Liver (tissue), 9 donors: ENCODE results near the gene TAAR1. TPM values are rescaled to one million over a fixed set of nuclear protein-coding genes. Genes with fewer than 3 reads are reported as not detected.

Experiments
- DNase-seq: peaks from one replicate; pipeline ENCODE4 v3.0.0-alpha.2; 2017; ENCODE audit warnings: low spot score
- H3K27ac ChIP-seq, 2 donors: one replicate each; pipeline ENCODE4 v1.7.0; 2013; ENCODE audit warnings: inconsistent platforms in 2 of 2, low read length in 2 of 2, control low read depth in 1 of 2, low read depth in 1 of 2, mild to moderate bottlenecking in 1 of 2
- H3K27me3 ChIP-seq, 4 donors: one replicate each; pipeline versions ENCODE4 v1.6.1 to v1.7.0; 2013; ENCODE audit warnings: low read length in 3 of 4, inconsistent platforms in 1 of 4, mild to moderate bottlenecking in 1 of 4, moderate library complexity in 1 of 4; ENCODE audit not compliant: control insufficient read depth in 4 of 4, insufficient read depth in 4 of 4
- H3K36me3 ChIP-seq, 4 donors: one replicate each; pipeline versions ENCODE4 v1.6.1 to v1.7.0; 2013; ENCODE audit warnings: low read length in 3 of 4, mild to moderate bottlenecking in 3 of 4, low read depth in 1 of 4, moderate library complexity in 1 of 4; ENCODE audit not compliant: control insufficient read depth in 4 of 4, insufficient read depth in 3 of 4
- H3K4me1 ChIP-seq, 4 donors: one replicate each; pipeline versions ENCODE4 v1.6.1 to v1.7.0; 2013; ENCODE audit warnings: low read length in 3 of 4, mild to moderate bottlenecking in 3 of 4, moderate library complexity in 1 of 4; ENCODE audit not compliant: control insufficient read depth in 4 of 4, insufficient read depth in 4 of 4
- H3K4me3 ChIP-seq, 3 donors: one replicate each; pipeline versions ENCODE4 v1.6.1 to v1.7.0; 2013; ENCODE audit warnings: low read length in 3 of 3, control low read depth in 1 of 3, low read depth in 1 of 3, mild to moderate bottlenecking in 1 of 3
- H3K9ac ChIP-seq, 2 donors: one replicate each; pipeline ENCODE4 v1.7.0; 2013; ENCODE audit warnings: low read length in 2 of 2, mild to moderate bottlenecking in 2 of 2, moderate library complexity in 2 of 2, control low read depth in 1 of 2, low read depth in 1 of 2
- H3K9me3 ChIP-seq, 4 donors: one replicate each; pipeline versions ENCODE4 v1.6.1 to v1.7.0; 2013; ENCODE audit warnings: low read length in 3 of 4; ENCODE audit not compliant: control insufficient read depth in 4 of 4
- EGR1 ChIP-seq, 2 donors: IDR thresholded peaks; 2 replicates each; pipeline ENCODE4 v1.6.1; 2016 to 2018; ENCODE audit warnings: antibody characterized with exemption in 2 of 2, low read depth in 2 of 2
- FOXA1 ChIP-seq: IDR thresholded peaks from 2 replicates; pipeline ENCODE4 v1.6.1; 2016; ENCODE audit warnings: antibody characterized with exemption
- FOXA2 ChIP-seq: IDR thresholded peaks from 2 replicates; pipeline ENCODE4 v1.6.1; 2016; ENCODE audit warnings: antibody characterized with exemption
- HNF4A ChIP-seq, 2 donors: conservative IDR thresholded peaks; 2 replicates each; pipeline ENCODE4 v1.6.1; 2016; ENCODE audit warnings: antibody characterized with exemption in 2 of 2, mild to moderate bottlenecking in 2 of 2
- HNF4G ChIP-seq: IDR thresholded peaks from 2 replicates; pipeline ENCODE4 v1.6.1; 2016; ENCODE audit warnings: antibody characterized with exemption
- JUND ChIP-seq, 2 donors: IDR thresholded peaks; 2 replicates each; pipeline ENCODE4 v1.6.1; 2016; ENCODE audit warnings: antibody characterized with exemption in 2 of 2
- NR2F2 ChIP-seq: IDR thresholded peaks from 2 replicates; pipeline ENCODE4 v1.6.1; 2016; ENCODE audit warnings: antibody characterized with exemption
- RAD21 ChIP-seq, 2 donors: IDR thresholded peaks; 2 replicates each; pipeline ENCODE4 v1.6.1; 2016; ENCODE audit warnings: antibody characterized with exemption in 2 of 2, mild to moderate bottlenecking in 2 of 2
- RXRA ChIP-seq, 2 donors: IDR thresholded peaks; 2 replicates each; pipeline ENCODE4 v1.6.1; 2017 to 2018; ENCODE audit warnings: antibody characterized with exemption in 2 of 2, mild to moderate bottlenecking in 1 of 2
- TAF1 ChIP-seq: conservative IDR thresholded peaks from 2 replicates; pipeline ENCODE4 v1.6.1; 2016; ENCODE audit warnings: antibody characterized with exemption, mild to moderate bottlenecking
- YY1 ChIP-seq: IDR thresholded peaks from 2 replicates; pipeline ENCODE4 v1.6.1; 2016; ENCODE audit warnings: antibody characterized with exemption, mild to moderate bottlenecking
- WGBS: extraction: QIAGEN DNeasy Blood & Tissue Kit; methylation state at CpG from one replicate; pipeline ENCODE4 v1.1.7; 2013; 5-methylcytosine and 5-hydroxymethylcytosine counted together
- polyA plus RNA-seq, 2 donors: library from polyadenylated mRNA; stranded (reverse) in 1 of 2; unstranded in 1 of 2; fragments of 200-250 nt in 1 of 2; fragments of >200 nt in 1 of 2; fragmentation: Nextera tagmentation in 1 of 2; extraction: Ambion mirVana in 1 of 2; gene quantifications; one replicate each; pipeline versions ENCODE4 v1.2.1 to v1.2.3, GENCODE V29; 2013 to 2015
- total RNA-seq, 2 donors: library from RNA; depleted of rRNA; stranded (reverse); fragments of >200 nt; gene quantifications; one replicate each; pipeline ENCODE4 v1.2.3, GENCODE V29; 2014
- TF ChIP-seq, protein P1 (sequence below): IDR thresholded peaks from 2 replicates; pipeline ENCODE4 v1.6.1; 2016; ENCODE audit warnings: antibody characterized with exemption
- TF ChIP-seq, protein P2 (sequence below): IDR thresholded peaks from 2 replicates; pipeline ENCODE4 v1.6.1; 2016; ENCODE audit warnings: antibody characterized with exemption
- TF ChIP-seq, protein P3 (sequence below): IDR thresholded peaks from 2 replicates; pipeline ENCODE4 v1.6.1; 2016; ENCODE audit warnings: antibody characterized with exemption, mild to moderate bottlenecking
- TF ChIP-seq, protein P4 (sequence below): IDR thresholded peaks from 2 replicates; pipeline ENCODE4 v1.6.1; 2016; ENCODE audit warnings: antibody characterized with exemption
- TF ChIP-seq, protein P5 (sequence below): fragments of 150-350 bp; IDR thresholded peaks from 2 replicates; pipeline ENCODE4 v1.5.1; 2017; ENCODE audit warnings: improper control_type of control experiment, low read depth, low read length; ENCODE audit not compliant: missing input control
- donor health status: healthy.
- donor health status: healthy.
- donor health status: healthy.
- donor health status: healthy.
- donor health status: healthy.

TAAR1 gene
- total and polyA plus RNA-seq, 4 donors = not detected

DNA sequence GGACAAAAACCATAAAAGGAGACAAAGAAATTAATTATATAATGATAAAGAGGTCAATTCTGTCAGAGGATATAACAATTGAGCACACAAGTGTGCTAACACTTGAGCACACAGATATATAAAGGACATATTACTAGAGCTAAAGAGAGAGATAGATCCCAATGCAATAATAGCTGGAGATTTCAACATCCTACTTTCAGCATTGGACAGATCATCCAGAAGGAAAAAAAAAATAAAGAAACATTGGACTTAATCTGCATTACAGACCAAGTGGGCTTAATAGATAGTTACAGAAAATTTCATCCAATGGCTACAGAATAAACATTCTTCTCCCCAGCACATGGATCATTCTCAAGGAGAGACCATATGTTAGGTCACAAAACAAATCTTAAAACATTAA, 45.0 kb upstream of the TAAR1 start:
- H3K4me3 ChIP-seq = no peak overlapping the region
- DNase-seq = no peak
- no peak overlapping the region for H3K27ac ChIP-seq
- TF ChIP-seq HNF4G = no peak
- TF ChIP-seq FOXA1 = no peak
- TF ChIP-seq JUND (IDR thresholded peaks at IDR 0.05) = no peak
- TF ChIP-seq RAD21 (IDR thresholded peaks at IDR 0.05) = no peak
- TF ChIP-seq, protein P1, sequence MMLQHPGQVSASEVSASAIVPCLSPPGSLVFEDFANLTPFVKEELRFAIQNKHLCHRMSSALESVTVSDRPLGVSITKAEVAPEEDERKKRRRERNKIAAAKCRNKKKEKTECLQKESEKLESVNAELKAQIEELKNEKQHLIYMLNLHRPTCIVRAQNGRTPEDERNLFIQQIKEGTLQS = no peak
- TF ChIP-seq EGR1 (IDR thresholded peaks at IDR 0.05; ENCODE audit: low read depth in 2 of 2) = no peak
- TF ChIP-seq, protein P2, sequence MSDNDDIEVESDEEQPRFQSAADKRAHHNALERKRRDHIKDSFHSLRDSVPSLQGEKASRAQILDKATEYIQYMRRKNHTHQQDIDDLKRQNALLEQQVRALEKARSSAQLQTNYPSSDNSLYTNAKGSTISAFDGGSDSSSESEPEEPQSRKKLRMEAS = no peak
- TF ChIP-seq, protein P3, sequence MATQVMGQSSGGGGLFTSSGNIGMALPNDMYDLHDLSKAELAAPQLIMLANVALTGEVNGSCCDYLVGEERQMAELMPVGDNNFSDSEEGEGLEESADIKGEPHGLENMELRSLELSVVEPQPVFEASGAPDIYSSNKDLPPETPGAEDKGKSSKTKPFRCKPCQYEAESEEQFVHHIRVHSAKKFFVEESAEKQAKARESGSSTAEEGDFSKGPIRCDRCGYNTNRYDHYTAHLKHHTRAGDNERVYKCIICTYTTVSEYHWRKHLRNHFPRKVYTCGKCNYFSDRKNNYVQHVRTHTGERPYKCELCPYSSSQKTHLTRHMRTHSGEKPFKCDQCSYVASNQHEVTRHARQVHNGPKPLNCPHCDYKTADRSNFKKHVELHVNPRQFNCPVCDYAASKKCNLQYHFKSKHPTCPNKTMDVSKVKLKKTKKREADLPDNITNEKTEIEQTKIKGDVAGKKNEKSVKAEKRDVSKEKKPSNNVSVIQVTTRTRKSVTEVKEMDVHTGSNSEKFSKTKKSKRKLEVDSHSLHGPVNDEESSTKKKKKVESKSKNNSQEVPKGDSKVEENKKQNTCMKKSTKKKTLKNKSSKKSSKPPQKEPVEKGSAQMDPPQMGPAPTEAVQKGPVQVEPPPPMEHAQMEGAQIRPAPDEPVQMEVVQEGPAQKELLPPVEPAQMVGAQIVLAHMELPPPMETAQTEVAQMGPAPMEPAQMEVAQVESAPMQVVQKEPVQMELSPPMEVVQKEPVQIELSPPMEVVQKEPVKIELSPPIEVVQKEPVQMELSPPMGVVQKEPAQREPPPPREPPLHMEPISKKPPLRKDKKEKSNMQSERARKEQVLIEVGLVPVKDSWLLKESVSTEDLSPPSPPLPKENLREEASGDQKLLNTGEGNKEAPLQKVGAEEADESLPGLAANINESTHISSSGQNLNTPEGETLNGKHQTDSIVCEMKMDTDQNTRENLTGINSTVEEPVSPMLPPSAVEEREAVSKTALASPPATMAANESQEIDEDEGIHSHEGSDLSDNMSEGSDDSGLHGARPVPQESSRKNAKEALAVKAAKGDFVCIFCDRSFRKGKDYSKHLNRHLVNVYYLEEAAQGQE = peak; percentile 86
- TF ChIP-seq YY1 = no peak
- TF ChIP-seq, protein P4, sequence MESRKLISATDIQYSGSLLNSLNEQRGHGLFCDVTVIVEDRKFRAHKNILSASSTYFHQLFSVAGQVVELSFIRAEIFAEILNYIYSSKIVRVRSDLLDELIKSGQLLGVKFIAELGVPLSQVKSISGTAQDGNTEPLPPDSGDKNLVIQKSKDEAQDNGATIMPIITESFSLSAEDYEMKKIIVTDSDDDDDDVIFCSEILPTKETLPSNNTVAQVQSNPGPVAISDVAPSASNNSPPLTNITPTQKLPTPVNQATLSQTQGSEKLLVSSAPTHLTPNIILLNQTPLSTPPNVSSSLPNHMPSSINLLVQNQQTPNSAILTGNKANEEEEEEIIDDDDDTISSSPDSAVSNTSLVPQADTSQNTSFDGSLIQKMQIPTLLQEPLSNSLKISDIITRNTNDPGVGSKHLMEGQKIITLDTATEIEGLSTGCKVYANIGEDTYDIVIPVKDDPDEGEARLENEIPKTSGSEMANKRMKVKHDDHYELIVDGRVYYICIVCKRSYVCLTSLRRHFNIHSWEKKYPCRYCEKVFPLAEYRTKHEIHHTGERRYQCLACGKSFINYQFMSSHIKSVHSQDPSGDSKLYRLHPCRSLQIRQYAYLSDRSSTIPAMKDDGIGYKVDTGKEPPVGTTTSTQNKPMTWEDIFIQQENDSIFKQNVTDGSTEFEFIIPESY = no peak
- TF ChIP-seq, protein P5, sequence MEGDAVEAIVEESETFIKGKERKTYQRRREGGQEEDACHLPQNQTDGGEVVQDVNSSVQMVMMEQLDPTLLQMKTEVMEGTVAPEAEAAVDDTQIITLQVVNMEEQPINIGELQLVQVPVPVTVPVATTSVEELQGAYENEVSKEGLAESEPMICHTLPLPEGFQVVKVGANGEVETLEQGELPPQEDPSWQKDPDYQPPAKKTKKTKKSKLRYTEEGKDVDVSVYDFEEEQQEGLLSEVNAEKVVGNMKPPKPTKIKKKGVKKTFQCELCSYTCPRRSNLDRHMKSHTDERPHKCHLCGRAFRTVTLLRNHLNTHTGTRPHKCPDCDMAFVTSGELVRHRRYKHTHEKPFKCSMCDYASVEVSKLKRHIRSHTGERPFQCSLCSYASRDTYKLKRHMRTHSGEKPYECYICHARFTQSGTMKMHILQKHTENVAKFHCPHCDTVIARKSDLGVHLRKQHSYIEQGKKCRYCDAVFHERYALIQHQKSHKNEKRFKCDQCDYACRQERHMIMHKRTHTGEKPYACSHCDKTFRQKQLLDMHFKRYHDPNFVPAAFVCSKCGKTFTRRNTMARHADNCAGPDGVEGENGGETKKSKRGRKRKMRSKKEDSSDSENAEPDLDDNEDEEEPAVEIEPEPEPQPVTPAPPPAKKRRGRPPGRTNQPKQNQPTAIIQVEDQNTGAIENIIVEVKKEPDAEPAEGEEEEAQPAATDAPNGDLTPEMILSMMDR = no peak
- no peak for TF ChIP-seq NR2F2
- TF ChIP-seq HNF4A (conservative IDR thresholded peaks at IDR 0.05) = peak in 1 of 2 donors; percentile 10
- H3K9ac ChIP-seq = no peak overlapping the region
- no peaks in the 10 kb centered on the region for H3K27me3 ChIP-seq
- no peaks in the 10 kb centered on the region for H3K9me3 ChIP-seq
- peaks cover 0 to 16% (median 6%) of the 10 kb centered on the region in 4 donors for H3K4me1 ChIP-seq
- H3K36me3 ChIP-seq = peaks cover 0 to 20% (median 5%) of the 10 kb centered on the region in 4 donors

DNA sequence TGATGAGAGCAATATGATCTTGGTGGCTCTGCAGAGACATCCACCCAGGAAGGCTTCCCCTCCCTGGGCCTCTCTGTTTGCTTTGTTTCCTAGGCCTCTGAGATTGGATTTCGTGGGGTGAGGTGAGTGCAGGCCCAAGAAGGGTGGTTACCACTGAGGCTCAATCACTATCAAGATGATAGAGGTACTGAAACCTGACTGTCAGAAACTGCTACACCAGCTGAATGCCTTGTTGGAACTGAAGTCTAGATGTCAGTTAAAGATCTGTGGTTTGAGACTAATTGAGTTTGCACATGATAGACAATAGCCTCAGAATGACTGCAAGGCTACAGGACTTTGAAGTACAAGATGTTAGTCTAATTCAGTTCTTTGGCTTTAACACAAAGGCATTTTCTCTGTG, 39.6 kb upstream of the TAAR1 start:
- Histone ChIP-seq H3K36me3 (peaks cover 0 to 38% (median 19%) of the 10 kb centered on the region in 4 donors), H3K27me3 (no peaks in the 10 kb centered on the region), H3K4me3 (no peak overlapping the region), H3K9me3 (peaks cover 0 to 1% (median 0%) of the 10 kb centered on the region in 4 donors), H3K4me1 (peaks cover 1 to 12% (median 4%) of the 10 kb centered on the region in 4 donors), H3K27ac (no peak overlapping the region), H3K9ac (no peak overlapping the region)
- 38% methylated on average over 1 of the region's 1 CpG for WGBS
- no peak for TF ChIP-seq RXRA (IDR thresholded peaks at IDR 0.05)
- no peak for TF ChIP-seq HNF4A (conservative IDR thresholded peaks at IDR 0.05)
- no peak for TF ChIP-seq NR2F2
- TF ChIP-seq YY1 = no peak
- TF ChIP-seq, protein P3 = no peak
- TF ChIP-seq, protein P2 = no peak
- TF ChIP-seq, protein P1 = no peak
- TF ChIP-seq TAF1 = no peak
- TF ChIP-seq FOXA2 = no peak
- no peak for DNase-seq
